Upper lobe of left lung (tissue), 4 donors: Measurements from ENCODE around the gene TAF3.

Experiments
- EP300 ChIP-seq, 4 donors: sonication (generic); formaldehyde crosslinking; IDR thresholded peaks; one replicate each; pipeline ENCODE4 v1.5.1; 2017; ENCODE audit warnings: antibody characterized with exemption in 4 of 4, control low read depth in 2 of 4
- POLR2A ChIP-seq, 4 donors: fragments of 450-650 bp; IDR thresholded peaks; one replicate each; pipeline ENCODE4 v1.5.1; 2016 to 2017; ENCODE audit warnings: antibody characterized with exemption in 4 of 4, mild to moderate bottlenecking in 2 of 4
- POLR2AphosphoS5 ChIP-seq, 2 donors: sonication (generic); formaldehyde crosslinking; IDR thresholded peaks; one replicate each; pipeline ENCODE4 v1.5.1; 2017; ENCODE audit warnings: antibody characterized with exemption in 2 of 2
- TF ChIP-seq, protein P1 (sequence below), 6 experiments: fragments of 450-650 bp in 4 of 6; fragments of 200-600 bp in 2 of 6; sonication (generic) in 2 of 6; IDR thresholded peaks; one replicate each; pipeline ENCODE4 v1.5.1; 2016 to 2019; ENCODE audit warnings: antibody characterized with exemption in 6 of 6

DNA sequence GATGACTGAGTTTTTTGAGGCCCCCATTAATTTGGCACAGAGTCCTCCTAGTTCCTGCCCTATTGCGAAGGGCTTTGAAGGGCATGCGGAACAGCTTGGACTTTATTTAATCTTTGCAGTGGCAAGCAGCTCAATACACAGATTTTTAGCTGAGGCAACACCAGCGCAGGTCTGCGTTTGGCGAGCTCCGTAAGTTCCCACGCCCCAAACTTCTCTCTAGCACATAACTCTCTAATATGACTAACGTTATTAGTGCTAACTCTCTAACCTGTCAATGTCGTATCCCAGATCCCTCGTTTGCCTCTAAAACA, 366 bp upstream of the TAF3 start:
- no peak for TF ChIP-seq POLR2AphosphoS5 (IDR thresholded peaks at IDR 0.05)
- TF ChIP-seq, protein P1, sequence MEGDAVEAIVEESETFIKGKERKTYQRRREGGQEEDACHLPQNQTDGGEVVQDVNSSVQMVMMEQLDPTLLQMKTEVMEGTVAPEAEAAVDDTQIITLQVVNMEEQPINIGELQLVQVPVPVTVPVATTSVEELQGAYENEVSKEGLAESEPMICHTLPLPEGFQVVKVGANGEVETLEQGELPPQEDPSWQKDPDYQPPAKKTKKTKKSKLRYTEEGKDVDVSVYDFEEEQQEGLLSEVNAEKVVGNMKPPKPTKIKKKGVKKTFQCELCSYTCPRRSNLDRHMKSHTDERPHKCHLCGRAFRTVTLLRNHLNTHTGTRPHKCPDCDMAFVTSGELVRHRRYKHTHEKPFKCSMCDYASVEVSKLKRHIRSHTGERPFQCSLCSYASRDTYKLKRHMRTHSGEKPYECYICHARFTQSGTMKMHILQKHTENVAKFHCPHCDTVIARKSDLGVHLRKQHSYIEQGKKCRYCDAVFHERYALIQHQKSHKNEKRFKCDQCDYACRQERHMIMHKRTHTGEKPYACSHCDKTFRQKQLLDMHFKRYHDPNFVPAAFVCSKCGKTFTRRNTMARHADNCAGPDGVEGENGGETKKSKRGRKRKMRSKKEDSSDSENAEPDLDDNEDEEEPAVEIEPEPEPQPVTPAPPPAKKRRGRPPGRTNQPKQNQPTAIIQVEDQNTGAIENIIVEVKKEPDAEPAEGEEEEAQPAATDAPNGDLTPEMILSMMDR (IDR thresholded peaks at IDR 0.05): no peak
- TF ChIP-seq EP300 (IDR thresholded peaks at IDR 0.05): no peak
- no peak for TF ChIP-seq POLR2A (IDR thresholded peaks at IDR 0.05)
